GM21786 (cell line): Measurements from ENCODE around the gene GOLGA1.
"Not testable (repeated sequence)": the region's sequence is repeated elsewhere in the genome, so short reads cannot be mapped to it uniquely, and the experiment has no call there.

Experiments used
- ATAC-seq: cut with Tn5 transposase; IDR thresholded peaks from one replicate; pipeline ENCODE4 v1.9.1; 2021; ENCODE audit not compliant: unreplicated experiment

The GOLGA1 gene, protein sequence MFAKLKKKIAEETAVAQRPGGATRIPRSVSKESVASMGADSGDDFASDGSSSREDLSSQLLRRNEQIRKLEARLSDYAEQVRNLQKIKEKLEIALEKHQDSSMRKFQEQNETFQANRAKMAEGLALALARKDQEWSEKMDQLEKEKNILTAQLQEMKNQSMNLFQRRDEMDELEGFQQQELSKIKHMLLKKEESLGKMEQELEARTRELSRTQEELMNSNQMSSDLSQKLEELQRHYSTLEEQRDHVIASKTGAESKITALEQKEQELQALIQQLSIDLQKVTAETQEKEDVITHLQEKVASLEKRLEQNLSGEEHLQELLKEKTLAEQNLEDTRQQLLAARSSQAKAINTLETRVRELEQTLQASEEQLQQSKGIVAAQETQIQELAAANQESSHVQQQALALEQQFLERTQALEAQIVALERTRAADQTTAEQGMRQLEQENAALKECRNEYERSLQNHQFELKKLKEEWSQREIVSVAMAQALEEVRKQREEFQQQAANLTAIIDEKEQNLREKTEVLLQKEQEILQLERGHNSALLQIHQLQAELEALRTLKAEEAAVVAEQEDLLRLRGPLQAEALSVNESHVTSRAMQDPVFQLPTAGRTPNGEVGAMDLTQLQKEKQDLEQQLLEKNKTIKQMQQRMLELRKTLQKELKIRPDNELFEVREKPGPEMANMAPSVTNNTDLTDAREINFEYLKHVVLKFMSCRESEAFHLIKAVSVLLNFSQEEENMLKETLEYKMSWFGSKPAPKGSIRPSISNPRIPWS

DNA sequence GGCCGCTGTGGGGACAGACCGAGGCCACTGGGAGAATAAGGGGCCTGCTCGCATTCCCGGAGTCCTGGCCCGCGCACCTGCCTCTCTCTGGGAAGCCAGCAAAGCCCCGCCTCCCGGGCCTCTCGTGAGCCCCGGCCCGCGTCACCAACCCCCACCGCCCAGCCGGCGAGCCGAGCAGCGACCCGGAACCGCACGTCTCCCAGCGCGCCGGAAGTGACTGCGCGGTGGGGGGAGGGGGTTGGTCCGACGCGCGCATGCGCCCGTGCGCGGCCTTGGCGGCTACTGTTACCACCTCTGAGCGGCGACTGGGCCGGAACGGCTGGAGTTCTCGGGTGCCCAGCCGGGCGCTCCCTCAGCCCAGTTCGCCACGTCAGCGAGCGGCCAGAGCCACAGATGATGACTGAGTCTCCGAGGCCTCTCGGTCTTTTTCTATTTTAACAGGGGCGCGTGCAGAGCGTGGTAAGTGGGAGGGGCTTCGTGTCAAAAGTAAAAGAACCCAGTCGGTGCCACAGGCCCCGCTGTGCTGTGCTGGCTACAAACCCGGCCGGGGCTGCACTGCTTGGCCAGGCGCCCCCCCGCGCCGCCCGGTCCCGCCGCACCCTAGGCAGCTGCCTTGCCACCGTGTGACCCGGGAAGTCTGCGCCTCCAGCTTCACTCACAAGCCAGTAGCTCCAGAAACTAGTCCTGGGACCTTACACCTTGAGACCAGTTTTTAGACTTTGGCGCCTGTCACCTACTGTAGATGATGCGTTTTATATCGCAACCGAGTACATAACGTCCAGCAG, at the start of gene GOLGA1:
GOLGA1 (minus strand) TSS at position 190 of the 785 bp plus-strand sequence. CDS start 2,372 bp downstream, outside the sequence.
- ATAC-seq = peak; percentile 74

DNA sequence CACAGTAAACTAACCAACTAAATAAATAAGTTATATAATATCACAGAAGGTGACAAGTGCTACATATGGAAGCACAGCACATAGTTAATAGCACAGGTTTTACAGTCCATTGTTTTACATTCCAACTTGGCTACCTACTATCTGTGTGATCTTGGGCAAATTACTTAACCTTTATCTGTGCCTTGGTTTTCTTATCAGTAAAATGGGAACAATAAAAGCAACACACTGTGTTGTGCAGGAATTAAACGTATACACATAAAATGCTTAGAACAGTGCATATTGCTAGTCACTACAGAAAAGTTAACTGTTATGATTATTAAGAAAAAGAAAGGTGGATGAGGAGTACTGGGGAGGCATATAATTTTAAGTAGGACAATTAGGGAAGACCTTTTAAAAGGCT, 42.8 kb upstream of the GOLGA1 start:
- no peak for ATAC-seq

DNA sequence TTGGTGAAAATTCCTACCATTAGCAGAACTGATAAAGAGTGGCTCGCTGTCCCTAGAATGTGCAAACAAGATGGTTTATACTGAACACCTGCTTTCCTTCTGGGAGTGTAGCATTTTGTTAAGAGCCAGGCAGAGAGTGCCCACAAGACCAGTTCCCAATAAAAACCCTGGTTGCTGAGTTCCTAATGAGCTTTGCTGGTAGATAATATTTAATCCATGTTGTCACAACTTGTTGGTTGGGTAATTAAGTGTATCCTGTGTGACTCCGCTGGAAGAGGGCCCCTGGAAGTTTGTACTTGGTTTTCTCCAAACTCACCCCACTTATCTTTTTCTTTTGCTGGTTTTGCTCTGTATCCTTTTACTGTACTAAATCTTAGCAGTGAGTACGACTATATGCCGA, 39.5 kb upstream of the GOLGA1 start:
- ATAC-seq = no peak

DNA sequence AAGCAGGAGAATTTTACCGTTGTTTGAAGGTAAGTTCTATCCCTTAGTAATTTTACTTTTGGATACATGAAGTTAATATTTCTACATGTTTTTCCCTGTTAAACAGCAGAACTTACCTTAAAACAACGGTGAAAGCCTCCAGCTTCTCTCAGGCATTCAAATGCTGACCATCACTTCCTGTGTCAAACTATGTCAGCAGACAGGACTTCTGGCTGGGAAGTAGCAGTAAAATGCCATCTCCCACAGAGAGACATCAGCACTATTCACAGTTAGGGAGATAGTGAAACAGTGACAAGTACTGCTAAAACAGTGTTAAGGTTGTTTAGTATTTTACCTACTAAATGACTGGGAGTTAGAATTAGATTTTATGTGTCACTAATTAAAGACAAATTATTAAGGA, 34.2 kb upstream of the GOLGA1 start:
- ATAC-seq = no peak

DNA sequence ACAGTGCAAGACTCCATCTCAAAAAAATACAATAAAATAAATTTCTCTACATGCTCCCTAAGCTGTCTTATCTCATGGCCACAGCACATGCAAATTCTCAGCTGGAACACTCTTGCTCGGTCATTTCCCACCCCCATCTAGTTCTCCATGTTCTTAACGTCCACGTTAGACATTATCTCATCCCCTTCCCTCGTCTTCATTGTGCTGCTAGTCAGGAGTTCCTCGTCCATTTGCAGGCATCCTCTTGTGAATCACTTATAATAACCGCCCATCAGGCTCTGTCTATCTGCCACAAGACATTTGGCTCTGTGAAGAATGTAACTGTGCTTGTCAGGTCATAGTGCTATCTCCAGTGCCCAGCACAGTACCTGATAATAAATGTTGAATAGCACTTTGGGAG, 32.9 kb upstream of the GOLGA1 start:
- ATAC-seq = no peak

DNA sequence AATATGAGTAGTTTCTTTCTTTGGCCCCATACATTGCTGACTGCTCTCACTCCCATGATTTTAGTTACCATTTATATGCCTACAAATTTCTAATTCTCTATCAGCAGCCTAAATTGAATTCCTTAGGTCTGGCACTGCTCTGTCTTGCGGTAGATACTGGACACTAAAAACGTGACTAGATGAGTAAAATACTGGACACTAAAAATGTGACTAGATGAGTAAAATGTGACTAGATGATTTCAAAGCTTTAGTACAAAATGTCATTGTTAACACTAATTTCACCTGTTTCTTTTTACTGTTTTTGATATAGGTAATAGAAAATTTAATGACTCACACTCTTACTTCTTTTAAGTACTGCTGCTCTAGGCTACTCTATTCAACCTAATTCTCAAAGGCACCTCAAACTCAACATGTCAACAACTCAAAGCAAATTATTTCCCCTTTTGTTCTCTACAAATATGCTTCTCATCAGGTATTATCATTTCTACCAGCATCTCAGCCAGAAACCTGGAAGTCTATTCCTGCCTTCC, 31.4 kb upstream of the GOLGA1 start:
- no peak for ATAC-seq

DNA sequence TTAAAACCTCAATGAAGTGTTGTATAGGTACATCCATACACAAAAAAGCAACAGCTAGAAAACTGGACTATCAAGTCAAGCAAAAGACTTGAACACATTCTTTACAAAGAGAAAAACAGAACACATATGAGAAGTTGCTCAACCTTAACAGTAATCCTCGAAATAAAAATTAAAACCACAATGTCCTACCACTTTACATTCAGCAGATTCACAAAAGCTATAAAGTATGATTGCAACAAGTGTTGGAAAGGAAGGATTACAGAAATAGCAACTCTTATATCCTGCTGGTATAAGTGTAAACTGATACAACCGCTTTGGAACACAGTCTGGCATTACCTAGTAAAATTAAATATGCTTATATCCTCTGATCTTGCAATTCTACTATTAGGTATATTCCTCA, 28.5 kb upstream of the GOLGA1 start:
- no peak for ATAC-seq

DNA sequence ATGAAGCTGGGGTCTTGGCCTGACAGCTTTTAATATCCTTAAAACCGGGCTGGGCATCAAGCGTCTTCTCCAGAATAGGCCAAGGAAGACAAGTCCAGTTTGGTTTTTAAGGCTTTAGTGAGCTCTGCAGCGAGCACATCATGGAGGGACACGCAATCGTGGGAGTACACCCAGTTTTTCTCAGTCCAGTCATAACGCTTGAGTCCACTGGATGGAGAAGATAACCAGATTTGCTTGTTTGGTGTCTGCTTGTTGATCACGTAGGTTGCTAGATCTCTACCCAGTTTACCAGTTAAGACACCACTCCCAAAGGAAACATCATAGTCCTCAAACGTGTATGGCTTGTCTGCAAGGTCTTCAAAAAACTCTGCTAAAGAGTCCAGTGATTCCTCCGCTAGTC, 27.4 kb upstream of the GOLGA1 start:
- ATAC-seq = no peak

DNA sequence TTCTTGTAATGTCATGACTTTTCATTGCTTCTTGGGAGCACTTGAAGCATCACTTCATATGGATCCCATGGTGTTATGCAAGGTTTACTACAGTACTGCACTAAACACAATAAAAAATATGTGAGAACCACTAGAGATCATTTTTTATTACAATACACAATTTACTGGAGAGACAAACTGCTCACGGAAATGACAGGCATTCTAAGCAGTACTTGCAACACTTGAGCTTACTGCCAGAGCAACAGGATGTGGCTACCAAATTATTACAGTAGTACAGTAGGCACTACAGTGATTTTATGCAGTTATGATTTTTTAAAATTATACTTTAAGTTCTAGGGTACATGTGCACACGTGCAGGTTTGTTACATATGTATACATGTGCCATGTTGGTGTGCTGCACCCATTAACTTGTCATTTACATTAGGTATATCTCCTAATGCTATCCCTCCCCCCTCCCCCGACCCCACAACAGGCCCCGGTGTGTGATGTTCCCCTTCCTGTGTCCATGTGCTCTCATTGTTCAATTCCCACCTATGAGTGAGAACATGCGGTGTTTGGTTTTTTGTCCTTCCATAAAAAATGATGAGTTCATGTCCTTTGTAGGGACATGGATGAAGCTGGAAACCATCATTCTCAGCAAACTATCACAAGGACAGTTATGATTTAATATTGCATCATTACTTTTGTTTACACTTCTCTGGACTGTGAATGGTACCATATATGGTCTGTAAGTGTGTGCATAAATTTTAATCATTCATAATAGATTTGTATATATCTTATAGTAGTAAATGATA, 25.1 kb upstream of the GOLGA1 start:
- not testable (repeated sequence) for ATAC-seq

DNA sequence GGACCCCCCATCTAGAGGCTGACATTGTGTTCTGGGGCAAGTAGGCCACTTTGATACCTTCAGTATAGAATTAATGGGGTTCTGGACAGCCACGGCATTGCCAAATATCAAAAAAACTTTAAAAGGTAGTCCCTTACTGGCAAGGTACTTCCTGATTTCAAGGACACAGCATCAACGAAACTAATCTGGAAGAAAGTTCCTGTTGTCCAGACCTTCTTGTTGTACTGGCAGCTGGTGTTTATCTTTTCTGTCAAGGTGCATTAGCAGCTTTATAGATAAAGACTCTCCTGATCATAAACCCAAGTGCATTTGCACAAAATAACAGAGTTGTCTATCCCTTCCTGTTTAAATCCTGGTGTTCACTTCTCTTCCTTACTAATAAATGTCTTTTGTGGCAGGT, 23.7 kb upstream of the GOLGA1 start:
- ATAC-seq = no peak

DNA sequence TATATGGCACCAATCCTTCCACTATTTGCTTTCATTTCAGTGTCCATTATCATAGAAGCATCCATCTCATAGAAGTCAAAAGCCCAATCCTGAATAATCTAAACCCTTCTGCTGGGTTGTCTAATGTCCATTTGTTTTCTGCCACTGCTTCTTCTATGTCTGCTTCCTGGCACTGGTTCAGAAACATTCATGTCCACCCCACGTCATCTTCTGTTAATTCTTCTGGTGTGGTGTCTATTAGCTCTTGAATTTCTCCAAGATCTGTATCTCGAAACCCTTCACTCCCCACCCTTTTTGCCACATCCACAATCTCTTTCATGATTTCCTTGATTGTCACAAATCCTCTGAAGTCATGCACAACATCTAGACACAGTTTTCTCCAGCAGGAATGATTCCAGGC, 23.2 kb upstream of the GOLGA1 start:
- no peak for ATAC-seq

DNA sequence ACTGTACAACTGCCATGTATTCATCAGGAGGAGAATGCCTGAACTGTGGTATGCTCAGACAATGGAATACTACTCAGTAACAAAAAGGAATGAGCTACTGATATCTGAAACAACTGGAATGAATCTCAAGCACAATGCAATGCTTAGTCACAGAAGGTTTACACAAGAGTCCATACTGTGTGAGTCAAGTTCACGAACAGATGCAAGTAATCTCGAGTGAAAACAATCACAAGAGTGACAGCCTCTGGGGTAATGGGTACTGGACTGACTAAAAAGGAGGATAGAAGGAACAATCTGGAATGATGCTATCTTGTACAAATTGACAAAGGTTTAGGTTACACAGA, 19.5 kb upstream of the GOLGA1 start:
- ATAC-seq = no peak

DNA sequence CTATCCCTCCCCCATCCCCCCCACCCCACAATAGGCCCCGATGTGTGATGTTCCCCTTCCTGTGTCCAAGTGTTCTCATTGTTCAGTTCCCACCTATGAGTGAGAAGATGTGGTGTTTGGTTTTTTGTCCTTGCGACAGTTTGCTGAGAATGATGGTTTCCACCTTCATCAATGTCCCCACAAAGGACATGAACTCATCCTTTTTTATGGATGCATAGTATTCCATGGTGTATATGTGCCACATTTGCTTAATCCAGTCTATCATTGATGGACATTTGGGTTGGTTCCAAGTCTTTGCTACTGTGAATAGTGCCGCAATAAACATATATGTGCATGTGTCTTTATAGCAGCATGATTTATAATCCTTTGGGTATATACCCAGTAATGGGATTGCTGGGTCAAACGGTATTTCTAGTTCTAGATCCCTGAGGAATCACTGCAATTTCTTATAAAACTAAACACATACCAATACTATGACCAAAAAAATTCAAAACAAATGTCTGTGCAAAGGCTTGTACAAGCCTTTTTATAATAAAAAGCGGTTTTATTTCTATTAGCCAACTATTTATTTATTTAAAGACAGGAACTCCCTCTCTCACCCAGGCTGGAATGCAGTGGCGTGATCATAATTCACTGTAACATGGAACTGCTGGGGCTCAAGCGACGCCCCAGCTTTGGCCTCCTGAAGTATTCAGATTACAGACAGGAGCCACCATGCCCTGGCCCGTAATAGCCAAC, 19.0 kb upstream of the GOLGA1 start:
- ATAC-seq = not testable (repeated sequence)

DNA sequence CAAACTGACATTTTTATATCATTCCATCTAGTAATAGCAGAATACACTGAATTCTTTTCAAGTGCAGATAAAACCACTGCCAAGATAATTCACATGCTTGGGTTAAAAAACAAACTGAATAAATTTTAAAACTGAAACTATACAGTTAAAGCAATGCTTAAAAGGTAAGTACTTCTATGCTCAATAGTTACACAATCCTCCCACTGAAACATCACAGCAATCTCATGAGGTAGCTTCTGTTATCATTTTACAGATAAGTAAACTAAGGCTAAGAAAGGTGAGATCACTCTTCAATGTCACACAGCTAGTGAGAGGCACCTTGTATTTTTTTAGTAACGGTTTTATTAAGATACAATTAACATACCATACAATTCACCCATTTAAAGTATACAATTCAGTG, 13.4 kb upstream of the GOLGA1 start:
- no peak for ATAC-seq

DNA sequence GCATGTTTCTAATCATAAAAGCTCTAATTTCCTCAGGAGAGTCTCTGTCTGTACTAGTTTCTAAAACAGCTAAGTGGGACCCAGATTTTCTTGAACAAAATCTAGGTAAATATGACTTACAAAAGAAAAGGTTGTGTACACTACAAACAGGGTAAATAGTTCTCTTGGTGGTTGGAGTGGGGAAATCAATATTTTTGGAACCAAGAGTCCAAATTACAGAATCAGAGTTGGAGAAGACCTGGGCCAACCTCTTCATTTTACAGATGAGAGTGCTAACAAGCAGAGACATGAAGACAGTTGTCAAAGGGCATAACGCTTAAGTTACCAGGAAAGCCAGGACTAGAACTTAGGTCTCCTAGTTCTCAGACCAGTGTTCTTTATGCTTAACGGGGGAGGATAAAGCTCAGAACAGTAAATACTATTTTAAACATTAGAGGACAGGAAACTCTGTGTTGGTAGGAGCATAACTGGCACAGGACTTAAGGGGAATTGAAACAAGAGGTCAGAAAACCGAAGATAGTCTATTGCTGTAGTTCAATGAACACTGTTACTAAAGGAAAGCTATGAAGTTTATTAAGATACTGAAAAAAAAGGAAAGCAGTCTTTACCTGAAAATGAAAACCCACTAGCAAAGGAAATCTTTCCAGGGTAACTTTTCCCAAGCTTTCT, 9.3 kb upstream of the GOLGA1 start:
- no peak for ATAC-seq

DNA sequence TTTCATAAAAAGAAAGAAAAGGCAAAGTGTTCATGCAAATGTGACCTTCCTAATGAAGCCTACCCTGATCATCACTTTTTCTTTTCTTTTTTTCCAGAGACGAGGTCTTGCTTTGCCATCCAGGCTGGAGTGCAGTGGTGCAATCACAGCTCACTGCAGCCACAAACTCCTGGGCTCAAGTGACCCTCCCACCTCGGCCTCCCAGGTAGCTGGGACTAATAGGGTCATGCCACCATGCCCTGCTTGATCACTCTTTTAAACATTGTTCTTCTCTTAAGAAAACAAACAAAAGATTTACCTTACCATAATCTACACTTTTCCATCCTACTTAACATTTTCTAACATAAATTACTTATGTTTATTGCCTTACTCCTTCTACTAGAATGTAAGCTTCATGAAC, 8.5 kb upstream of the GOLGA1 start:
- ATAC-seq = no peak

DNA sequence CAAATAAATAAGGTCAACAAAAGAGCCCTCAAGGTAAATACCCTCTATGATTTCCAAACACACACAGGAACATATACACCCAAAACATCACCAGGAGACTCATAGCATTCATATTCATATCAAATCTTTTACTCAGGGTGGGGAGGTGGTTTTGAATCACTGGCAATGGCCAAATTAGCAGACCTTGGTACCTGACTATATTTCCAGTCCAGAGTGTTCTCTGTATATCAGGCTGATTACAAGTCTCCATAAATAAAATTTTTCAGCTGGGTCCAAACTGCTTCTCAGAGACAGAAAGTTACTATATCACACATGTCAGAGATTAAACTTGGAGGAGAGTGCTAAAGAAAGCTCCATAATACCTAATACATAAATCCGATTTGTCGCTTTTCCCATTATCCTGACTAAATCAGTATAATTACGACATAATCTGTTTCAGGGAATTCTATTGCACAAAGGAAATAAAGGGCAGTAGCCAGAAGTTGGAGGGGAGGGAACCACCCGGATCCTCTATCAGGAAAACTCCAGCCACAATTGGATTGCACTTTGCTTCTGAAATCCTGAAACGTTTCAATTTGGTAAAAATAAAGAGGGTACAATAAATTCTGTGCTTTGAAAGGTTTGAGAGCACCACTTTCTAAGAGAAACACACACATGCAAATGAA, 7.0 kb upstream of the GOLGA1 start:
- ATAC-seq = no peak

DNA sequence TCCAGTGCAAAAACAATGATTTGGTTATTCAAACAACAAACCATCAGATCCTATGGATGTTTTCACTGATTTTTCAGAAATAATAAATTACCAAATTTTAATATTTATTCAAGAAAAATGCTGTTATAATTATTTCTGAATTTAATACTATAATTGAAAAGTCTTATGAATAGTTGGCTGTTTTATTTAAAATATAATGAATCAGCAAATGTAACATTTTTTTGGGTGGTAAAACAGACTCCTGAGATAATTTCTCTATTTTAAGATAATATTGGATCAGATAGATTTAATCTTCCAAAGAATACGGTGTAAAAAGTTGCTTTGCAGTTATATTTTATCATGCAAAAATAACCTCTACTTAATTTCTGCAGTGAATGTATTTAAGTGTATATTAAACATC, 5.3 kb upstream of the GOLGA1 start:
- ATAC-seq = no peak
